ENCODE results near the gene THAP3.

GRCh38 chr1:6585841-6586240, 38.8 kb upstream of the THAP3 start:
- TF ChIP-seq EP300 (IDR thresholded peaks at IDR 0.05; ENCODE audit: low read depth), result no peak
- TF ChIP-seq CTCF (IDR thresholded peaks at IDR 0.05), result no peak
- TF ChIP-seq POLR2A (IDR thresholded peaks at IDR 0.05), result no peak
- TF ChIP-seq POLR2AphosphoS5 (IDR thresholded peaks at IDR 0.05), result no peak
